HL-60/S4 treated with phorbol 12-myristate 13-acetate at 8.2 ng/mL for 4 days and 3 days (cell line): ENCODE results near the gene KRT80.

ENCODE experiments used
- in situ Hi-C: fragments of 300-500 bp; cut with MboI; formaldehyde crosslinking; loops from 2 replicates; pipeline ENCODE4 v1.15.0; 2022; ENCODE audit warnings: low sequenced_read_pairs

The KRT80 gene

DNA sequence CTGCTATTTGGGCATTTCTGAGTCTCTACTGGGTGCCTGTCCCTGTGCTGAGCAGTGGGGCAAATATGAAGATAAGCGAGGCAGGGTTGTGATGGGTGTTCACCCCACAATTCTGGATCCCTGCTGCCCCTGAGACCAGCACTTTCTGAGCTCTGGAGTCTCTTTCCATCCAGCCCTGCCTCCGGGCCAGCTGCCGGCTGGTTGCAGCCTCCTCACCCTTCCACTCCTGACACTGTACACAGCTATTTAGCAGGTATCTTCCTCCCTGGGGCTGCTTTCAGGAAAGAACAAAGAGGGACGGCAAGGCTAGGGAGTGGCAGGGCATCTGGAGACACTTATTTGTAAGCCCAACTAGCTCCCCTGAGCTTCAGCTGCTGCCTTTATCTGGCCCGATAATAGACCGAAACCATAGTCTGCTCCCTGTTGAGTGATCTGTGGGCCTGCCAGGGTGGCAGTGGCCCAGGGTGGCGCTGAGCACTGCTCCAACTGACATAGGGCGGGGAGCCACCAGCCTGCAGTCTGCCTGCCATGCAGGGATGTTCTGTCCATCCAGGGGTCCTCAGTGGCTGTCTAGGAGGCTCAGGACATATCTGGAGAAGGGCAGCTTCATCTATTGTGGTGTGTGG, 7.6 kb upstream of the KRT80 start:
- in situ Hi-C loops: no loop called here

DNA sequence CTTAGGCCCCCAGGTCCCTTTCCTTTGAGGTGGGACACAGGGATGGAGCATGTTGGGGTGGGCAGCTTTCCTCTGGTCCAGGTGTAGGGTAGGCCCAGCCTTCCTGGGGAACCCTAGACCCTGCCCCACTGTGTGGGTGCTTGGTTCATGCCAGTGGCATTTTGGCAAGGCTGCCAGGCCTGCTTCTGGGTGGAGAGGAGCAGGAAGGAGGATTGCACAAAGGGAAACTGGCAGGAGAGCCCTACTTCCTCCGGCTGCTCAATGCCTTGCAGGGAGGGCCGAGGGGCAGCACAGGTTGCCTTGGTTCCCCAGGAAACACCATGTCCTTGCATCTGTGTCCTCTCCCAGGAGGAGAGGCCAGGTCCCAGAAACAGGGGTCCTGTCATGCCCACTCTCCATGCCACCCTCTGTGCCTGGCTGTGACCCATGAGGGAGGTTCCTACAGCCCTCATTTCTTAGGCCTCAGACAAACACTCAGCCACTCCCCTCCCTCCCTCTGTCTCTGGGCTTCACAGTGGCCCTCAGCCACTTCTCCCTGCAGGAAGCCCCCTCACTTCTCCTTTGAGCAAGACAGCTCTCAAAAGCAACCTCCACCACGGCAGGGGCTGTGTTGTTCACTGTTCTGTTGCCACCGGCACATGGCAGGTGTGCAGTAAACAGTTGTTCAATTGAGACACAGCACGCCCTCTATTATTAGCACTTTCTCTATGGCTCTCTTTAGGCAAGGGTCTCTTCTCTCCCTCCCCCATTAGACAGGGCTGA, 6.8 kb upstream of the KRT80 start:
- in situ Hi-C loops: no loop called here

DNA sequence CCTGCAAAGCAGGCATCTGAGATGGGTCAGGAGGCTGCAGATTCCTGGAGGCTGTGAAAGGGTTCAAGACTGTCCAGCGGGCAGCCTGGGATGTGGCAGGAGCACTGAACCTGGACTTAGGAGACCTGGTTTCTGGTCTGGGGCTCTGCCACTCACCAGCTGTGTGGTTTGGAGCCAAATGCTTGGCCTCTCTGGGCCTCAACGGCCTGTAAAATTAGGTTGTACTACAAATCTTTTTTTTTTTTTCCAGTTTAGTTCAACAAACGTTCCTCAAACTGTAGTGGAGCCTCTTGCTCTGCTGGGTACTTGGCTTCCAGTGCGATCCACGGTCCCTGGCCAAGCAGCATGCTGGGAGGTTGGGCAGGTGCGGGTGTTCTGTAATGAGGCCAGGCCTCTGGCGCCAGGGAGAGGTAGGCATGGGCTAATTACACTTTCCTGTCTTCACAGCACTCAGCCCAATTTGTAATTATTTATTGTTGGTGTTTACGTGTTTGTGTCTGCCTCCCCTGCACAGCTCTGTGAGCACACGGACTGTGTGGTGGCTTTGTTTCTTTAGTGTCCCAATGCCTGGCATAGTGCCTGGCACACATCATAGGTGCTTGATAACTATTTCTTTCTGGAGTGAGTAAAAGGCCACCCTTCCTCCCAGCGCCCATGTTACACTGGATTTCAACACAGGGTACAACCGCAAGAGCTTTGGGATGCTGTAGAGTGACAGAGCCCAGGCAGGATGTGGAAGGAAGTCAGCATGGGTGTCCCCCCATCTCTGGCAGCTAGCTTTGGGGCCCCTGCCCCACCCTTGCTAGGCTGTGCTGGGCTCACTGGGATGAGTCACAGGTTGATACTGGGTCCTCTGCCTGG, 5.8 kb upstream of the KRT80 start:
- in situ Hi-C loops: no loop called here

DNA sequence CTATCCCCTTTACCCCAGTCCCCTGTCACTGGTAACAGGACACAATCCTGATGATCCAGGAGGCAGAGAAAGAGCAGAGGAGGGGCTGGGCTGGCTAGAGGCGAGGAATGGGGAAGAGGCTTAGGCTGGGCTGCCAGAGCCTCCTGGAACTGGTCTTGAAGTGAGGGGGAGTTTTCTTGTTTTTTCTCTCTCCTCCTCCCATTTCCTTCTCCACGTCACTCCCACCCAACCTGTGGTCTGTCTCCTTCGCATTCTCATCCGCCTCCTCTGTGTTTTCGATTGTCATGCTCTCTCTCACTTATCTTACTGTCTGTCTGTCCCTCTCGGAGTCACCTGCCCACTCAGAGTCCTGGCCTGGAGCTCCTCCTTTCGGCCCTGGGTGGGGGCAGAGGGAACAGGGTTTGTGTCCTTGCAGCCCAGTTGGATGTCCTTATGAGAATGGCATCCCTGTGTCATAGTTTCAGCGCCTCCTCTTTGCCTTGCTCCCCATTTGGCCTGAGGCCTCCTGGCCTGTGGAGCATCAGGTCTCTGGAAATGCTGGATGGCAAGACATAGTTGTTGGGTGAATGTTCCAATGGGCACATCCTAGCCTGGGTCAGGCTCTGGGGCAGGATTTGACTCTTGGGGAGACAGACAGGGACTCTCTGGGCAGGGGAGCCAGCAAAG, 3.4 kb upstream of the KRT80 start:
- in situ Hi-C loops: no loop called here

DNA sequence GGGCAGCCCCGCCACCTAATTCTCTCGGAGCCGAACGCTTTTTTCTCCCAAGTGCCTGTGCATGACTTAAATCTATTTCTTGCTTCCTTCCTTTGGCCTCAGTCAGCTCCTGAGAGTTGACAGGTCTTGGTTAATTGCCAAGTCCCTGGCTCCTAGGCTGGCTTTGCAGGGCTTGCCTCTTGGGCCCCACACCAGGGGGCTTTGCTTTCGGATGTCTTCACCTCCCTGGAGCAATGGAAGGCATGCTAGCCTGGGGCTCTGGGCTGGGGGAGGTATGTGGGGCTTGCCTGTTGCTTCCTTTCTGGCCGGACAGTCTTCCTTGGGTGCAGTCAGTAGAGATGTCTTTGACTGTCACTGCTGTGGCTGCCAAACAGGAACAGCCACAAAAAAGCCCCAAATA, 2.2 kb upstream of the KRT80 start:
- in situ Hi-C loops: no loop called here

DNA sequence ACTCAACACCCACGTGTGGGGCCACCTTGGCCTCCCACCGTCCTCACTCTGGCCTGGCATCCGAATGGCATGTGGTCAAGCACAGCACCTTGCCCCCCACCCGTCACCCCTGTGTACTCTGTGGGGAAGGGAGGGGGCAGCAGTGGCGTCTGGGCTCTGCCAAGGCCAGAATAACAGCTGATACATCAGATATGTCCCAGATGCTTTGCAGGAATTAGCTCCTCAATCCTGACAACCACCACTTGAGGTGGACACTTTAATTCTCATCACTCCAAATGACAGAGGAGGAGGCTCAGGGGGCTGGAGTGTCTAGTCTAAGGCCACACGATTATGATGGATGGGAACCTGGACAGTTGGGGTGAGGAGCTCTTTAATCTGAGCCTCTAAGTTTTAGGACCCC, 1.7 kb upstream of the KRT80 start:
- in situ Hi-C loops: no loop called here

DNA sequence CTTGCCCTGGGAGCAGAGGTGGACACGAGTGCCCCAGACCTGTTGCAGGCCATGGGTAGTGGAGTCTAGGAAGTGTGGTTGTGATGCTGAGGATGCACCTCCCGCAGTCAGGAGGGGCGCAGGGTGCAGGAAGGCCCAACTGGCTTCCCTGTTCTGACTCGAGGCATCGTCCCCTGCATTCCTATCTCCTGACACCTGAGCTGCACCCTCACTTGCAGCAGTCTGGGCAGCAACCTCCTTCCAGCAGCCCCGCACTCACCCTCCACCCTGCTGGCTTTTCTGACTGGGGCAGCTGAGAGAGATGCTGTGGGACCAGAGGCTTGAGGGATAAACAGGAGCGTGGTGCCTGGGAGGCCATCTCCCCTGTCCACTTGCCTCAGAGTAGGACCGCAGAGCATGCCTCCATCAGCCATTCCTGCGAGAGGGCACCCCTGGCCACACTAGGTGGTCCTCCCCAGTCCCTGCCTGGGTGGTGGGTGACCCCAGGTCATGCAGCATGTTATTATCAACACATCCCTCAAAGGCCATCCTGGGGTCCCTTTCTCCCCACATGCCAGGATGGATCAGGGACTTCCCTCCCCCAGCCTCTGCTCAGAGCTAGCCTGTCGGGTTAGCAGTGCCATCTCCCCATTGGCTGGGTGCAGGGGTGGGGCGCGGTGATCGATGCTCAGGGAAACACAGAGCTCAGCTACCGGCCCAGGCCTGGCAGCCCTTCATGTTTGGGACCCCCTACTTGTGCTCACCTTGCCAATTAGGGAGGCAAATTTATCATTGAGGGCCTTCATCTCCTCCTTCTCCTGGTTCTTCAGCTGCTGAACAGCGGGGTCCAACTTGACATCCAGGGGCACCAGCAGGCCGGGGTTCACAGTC, 719 bp downstream of the KRT80 start:
- in situ Hi-C loops: no loop called here

DNA sequence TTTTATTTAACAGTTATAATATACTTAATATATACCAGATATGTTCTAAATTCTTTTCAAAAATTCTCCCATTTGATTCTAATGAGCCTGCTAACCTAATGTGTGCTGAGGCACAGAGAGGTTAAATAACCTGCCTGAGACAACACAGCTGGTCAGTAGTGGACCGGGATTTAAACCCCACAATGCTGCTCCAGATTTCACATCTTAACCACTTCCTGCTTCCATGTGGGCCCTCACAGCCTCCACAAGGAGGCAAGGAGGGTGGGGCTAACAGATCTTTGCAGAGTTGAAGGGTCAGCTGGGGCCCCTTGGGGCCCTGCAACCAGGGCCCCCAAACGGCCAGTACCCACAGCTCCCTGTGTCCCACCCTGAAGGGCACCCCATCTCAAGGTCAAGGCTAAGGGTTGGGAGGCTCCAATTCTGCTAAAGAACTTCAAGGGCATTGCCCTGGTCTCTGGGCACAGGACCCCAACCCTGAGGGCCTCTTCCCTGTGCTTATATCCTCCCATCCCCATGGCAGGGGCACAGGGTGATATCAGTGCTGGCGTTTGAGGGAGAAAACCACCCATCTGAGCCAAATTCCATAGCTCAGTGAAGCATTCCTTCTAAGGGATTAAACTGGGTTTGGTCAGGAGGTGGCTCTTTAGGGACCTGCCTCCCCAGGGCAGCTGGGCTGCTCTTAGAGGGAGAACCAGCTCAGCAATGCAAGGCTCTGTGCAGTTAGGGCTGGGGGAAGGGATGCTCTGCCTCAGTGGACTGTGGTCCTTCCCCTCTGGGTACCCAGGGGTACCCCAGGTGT, 2.2 kb downstream of the KRT80 start:
- in situ Hi-C loops: no loop called here

DNA sequence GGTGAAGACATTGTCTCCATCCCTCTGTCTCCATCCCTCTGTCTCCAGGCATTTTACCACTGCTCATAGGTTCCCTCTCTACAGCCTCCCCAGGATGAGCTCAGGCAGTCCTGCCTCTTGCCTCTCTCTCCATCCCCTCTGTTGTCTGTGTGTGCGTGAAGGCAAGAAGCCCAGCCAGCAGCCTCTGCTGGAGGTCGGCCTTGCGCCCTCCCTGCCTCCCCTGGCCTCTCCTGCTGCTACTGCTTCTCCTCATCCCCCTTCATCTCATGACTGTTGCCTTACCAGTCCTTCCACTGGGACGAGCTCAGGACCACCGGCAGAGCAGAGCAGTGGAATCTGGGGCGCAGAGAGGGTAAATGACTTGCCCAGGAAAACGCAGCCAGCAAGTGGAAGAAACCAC, 3.2 kb downstream of the KRT80 start:
- in situ Hi-C loops: no loop called here

DNA sequence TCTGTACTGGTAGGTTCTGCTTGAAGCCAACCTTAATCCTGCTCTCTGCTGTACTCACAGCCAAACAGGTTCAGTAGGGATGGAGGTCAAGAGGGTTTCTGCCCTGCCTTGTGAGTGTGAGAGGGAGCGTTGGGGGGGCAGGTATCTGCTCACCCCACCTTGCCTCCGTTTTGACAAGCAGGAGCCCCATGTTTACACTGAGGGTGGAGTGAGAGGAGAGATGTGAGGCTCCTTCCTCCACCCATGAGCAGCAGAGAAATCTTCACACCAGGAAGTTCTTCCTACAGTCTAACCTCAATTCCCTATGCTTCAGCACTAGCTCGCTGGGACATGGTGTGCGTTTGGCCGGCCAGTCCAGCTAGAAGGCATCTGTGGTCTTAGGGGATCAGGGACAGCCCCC, 4.2 kb downstream of the KRT80 start:
- in situ Hi-C loops: no loop called here

DNA sequence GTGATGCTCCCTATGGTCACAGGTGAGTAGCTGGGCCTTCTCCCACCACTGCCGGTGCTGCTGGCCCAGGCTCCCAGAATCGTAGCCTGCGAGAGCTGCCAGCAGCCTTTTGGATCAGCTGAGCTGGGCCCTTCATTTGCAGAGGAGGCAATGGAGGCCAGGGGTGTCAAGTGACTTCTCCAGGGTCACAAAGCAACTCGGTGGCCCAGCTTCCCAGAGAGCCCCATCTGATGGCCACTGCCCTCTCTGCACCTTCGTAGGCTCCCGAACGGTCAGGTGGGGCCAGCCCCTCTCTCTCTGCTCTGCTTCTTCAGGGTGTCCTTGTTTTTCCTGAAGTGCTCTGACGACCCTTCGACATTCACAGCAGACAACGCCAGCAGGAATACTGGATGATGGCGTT, 4.6 kb downstream of the KRT80 start:
- in situ Hi-C loops: no loop called here

DNA sequence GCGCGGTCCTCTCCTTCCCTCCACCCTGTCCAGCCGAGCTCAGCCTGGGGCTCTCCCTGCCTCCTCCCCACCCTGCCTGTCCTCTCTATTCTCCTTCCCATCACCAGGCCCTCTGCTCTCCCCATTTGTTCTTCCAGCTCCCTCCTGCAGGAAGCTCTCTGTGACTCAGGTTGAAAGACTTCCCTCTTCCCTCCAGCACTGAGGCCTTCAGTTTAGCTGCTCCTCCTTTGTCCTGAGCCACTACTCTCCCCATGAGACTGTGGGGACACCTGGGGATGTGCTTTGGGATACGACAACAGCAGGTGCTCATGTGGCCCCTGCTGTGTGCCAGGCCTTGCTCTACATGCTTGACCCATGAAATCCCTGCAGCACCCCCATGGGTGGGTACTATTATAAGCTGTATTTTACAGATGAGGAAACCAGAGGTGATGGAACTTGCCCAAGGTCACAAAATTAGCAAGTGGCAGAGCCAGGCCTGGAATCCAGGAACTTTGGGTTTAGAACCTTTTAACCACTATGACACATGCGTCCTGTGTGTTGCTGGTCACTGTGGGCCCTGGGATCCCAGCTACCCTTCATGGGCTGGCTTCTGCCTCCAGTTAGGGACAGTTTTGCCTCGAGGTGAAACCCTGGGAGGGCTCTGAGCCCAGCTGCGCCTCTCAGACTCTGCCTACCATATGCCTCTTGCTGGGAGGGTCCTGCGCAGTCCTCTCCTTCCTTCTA, 5.5 kb downstream of the KRT80 start:
- in situ Hi-C loops: no loop called here

DNA sequence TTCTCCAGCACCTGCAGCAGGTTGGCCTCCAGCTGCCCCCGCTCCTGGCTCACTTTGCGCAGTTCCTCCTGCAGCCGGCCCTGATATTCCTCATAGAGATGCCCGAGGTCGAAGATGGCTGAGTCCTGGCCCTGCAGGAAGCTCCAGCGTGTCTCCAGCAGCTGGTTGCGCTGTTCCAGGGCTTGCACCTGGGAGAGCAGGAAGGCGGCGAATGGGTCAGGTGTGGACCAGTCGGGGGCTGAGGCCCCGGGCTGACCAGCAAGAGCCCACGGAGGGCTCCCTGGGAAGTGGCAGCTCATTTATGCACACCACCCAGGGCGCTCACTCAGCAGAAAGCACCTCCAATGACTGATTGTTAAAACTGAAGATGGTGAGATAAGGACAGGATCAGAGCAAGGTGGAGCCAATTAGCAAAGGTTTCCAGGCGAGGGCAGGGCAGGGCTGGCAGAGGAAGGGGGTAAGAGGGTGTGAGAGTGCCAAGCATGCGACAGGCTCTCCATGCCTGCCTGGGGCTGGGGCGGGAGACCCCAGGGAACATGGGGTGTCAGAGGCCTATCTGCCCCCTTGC, 6.3 kb downstream of the KRT80 start:
- in situ Hi-C loops: no loop called here

DNA sequence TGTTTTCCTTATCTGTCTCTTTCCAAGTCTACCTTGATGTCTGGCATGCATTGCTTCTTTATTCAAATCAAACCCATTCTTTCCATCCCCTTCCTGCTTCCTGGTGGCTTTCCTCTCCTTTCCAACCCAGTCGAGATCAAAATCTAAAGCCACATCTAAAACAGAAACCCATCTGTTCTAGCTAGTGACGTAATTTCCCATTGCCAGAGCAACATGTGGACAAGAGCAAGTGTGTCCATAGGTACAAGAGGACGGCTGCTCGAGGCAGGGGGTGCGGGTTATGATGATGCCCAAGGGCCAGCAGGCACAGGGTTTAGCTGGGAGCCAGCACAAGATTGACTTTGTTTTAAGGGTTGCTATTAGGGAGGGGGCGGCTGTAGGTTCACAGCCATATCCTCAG, 7.0 kb downstream of the KRT80 start:
- in situ Hi-C loops: no loop called here

DNA sequence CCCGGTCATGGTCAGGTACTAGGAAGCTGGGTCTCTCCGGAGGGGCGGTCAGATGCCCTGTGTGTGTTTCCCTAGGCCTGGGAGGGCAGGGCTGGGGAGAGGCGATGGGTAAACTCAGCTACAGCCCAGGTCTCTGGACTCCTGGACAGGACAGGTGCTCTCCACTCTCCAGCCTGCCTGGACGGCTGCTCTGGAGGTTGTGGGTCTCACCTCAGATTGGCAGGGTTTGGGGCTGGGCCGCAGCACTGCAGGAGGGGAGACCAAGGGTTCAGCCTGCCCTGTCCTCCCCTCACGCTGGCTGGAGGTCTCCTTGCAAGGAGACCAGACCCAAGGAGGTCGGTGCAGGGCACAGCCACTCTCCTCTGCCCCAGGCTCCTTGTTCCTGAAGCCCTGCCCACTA, 7.8 kb downstream of the KRT80 start:
- in situ Hi-C loops: no loop called here

DNA sequence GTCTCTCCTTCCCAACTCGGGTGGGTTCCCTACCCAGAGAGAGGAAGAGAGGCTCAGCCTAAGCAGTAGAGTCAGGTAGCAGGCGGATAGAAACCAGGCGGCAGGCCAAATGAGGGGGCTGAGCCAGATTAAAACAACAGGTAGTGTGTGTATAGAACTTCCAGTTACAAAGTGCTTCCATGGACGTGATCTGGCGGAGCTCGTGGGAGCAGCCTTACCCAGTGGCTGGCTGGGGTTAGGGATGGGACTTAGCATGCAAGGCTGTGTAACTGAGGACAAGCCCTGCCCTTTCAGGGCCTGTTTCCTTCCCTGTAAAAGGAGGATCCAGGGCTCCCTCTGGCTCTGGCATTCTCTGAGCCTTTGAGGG, 8.3 kb downstream of the KRT80 start:
- in situ Hi-C loops: no loop called here

DNA sequence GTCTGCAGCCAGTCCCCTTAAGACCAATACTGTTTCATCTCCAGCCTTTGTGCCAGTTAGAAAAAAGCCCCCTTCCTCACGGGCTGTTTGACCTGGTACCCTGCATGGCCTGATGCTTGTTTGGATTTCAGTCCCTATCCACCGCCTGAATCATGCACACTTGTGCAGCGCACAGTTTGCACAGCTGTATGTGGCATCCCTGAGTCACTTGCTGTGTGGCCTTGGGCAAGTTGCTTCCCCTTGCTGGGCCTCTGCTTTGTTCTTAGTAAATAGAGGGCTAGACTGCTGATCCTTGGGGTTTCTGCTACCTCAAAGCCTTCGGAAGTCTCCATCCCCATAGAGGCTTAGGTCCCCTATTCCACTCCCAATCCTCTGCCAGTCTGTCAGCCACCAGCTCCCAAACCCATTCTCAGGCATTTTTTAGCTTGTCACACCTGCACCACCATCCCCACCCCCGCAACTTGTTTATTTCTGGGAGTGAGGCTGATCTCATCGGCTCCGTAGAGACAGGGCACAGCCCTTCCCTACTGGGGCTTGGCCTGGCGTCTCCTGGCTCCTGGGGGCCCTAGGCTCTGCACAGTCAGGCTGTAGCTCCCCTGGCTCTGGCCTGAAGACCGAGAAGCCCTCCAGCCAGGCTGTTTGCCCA, 8.8 kb downstream of the KRT80 start:
- in situ Hi-C loops: no loop called here

DNA sequence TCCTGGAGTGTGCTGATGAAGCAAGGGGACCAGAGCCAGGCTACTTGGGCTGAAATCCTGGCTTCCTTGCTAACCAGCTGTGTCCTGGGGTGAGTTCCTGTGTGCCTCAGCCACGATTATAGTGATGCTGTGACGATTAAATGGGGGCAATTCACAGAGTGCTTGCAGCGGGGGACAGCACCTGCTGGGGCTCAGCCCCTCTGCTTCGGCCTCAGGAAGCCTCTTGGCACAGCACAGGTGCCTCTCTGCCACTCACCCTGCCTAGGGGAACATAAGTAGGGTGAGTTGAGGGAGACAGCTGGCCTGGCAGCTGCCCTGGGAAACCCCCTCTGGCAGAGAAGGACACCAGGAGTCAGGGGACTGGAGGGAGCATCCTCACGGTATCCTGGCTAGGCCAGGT, 9.4 kb downstream of the KRT80 start:
- in situ Hi-C loops: no loop called here
